ENCODE results near the gene PRKAR1B.

PRKAR1B gene

DNA sequence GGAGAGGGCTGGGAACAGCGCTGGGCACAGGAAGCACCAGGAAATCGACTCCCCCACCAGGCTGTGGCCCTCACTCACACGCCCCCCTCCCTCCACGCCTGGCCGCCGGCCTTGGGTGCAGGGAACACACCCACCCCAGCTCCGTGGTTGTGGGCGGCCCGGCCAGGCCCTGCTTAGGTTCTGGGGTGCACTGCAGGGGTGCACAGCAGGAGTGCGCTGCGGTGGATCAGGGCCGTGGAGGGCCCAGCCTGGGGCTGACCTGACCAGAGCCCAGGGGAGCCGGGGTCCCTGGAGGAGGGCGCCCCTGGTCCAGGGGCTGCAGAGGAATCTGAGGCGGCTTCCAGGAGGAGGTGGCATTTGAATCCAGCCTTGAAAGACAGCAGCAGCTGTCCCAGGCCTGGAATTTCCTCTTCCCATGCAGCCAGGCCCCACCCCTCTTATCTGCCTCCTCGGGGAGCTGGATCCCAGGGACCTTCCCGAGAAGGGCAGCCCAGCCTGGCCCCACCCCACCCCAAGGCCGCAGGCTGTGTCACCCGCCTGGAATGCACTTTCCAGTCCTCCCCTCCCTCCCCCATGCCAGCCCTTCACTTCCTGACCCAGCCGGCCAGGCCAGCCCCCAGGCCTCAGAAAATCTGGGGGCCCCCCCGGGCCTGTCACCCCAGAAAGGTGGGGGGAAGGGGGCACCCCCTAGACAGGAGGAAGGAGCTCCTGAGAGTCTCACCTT is 189.0 kb downstream of the PRKAR1B start:
- Histone ChIP-seq H3K4me3 (ENCODE audit: low read length, poor library complexity, severe bottlenecking) (no peak overlapping the region), H3K9ac (ENCODE audit: low read depth, low read length, poor library complexity, severe bottlenecking) (no peak overlapping the region), H3K36me3 (ENCODE audit: insufficient read depth, low read length) (no peaks in the 10 kb centered on the region), H3K4me1 (ENCODE audit: insufficient read depth, low read length, poor library complexity, severe bottlenecking) (no peaks in the 10 kb centered on the region), H3K79me2 (ENCODE audit: insufficient read depth, low read length) (no peaks in the 10 kb centered on the region), H3K4me2 (ENCODE audit: low read depth, low read length, poor library complexity, severe bottlenecking) (no peak overlapping the region), H3K9me3 (ENCODE audit: insufficient read depth, low read depth, low read length) (peaks cover 8% of the 10 kb centered on the region; the same call in 1 of the 2 replicates), H3K9me2 (replicated peaks; ENCODE audit: low read depth, low read length) (no peaks in the 10 kb centered on the region), H4K20me1 (ENCODE audit: insufficient read depth, low read length, poor library complexity, severe bottlenecking) (no peaks in the 10 kb centered on the region), H2AFZ (ENCODE audit: low read length) (no peak overlapping the region), H3K27me3 (ENCODE audit: insufficient read depth, low read length, poor library complexity, severe bottlenecking) (no peaks in the 10 kb centered on the region), H3F3A (ENCODE audit: low read depth) (no peaks in the 10 kb centered on the region)
- TF ChIP-seq EZH2phosphoT487 (IDR thresholded peaks at IDR 0.05; ENCODE audit: borderline replicate concordance) = no peak

DNA sequence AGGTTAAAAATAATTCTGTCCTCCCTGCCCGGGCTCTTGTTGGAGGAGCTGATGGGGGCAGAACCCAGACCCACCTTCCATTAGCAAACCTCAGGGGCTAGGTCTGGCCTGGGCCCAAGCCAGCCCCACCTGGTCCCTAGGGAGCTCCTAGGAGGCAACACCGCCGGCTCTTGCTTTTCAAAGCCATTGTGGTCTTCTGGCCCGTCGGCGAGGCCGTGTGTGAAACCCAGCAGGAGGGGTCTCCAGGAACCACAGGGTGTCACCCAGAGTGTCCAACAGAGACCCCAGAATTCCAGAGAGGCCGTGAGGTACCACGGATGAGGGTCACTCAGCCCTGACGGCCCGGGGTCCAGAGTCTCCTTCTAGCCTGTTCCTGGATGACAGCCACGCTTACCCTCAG is 190.8 kb downstream of the PRKAR1B start:
- no peaks in the 10 kb centered on the region for H3K9me2 ChIP-seq (replicated peaks; ENCODE audit: low read depth, low read length)
- no peak overlapping the region for H3K4me3 ChIP-seq (ENCODE audit: low read length, poor library complexity, severe bottlenecking)
- no peak overlapping the region for H2AFZ ChIP-seq (ENCODE audit: low read length)
- H3K9me3 ChIP-seq (ENCODE audit: insufficient read depth, low read depth, low read length) = peaks cover 8% of the 10 kb centered on the region; the same call in 1 of the 2 replicates
- H3K9ac ChIP-seq (ENCODE audit: low read depth, low read length, poor library complexity, severe bottlenecking) = no peak overlapping the region
- TF ChIP-seq, protein P1, sequence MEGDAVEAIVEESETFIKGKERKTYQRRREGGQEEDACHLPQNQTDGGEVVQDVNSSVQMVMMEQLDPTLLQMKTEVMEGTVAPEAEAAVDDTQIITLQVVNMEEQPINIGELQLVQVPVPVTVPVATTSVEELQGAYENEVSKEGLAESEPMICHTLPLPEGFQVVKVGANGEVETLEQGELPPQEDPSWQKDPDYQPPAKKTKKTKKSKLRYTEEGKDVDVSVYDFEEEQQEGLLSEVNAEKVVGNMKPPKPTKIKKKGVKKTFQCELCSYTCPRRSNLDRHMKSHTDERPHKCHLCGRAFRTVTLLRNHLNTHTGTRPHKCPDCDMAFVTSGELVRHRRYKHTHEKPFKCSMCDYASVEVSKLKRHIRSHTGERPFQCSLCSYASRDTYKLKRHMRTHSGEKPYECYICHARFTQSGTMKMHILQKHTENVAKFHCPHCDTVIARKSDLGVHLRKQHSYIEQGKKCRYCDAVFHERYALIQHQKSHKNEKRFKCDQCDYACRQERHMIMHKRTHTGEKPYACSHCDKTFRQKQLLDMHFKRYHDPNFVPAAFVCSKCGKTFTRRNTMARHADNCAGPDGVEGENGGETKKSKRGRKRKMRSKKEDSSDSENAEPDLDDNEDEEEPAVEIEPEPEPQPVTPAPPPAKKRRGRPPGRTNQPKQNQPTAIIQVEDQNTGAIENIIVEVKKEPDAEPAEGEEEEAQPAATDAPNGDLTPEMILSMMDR (conservative IDR thresholded peaks at IDR 0.05; ENCODE audit: low read length) = no peak
- no peak for TF ChIP-seq EZH2phosphoT487 (IDR thresholded peaks at IDR 0.05; ENCODE audit: borderline replicate concordance)
- no peaks in the 10 kb centered on the region for H3F3A ChIP-seq (ENCODE audit: low read depth)
- no peaks in the 10 kb centered on the region for H3K4me1 ChIP-seq (ENCODE audit: insufficient read depth, low read length, poor library complexity, severe bottlenecking)
- no peaks in the 10 kb centered on the region for H4K20me1 ChIP-seq (ENCODE audit: insufficient read depth, low read length, poor library complexity, severe bottlenecking)
- no peak overlapping the region for H3K4me2 ChIP-seq (ENCODE audit: low read depth, low read length, poor library complexity, severe bottlenecking)
- no peaks in the 10 kb centered on the region for H3K79me2 ChIP-seq (ENCODE audit: insufficient read depth, low read length)
- H3K27me3 ChIP-seq (ENCODE audit: insufficient read depth, low read length, poor library complexity, severe bottlenecking) = no peaks in the 10 kb centered on the region
- H3K36me3 ChIP-seq (ENCODE audit: insufficient read depth, low read length) = no peaks in the 10 kb centered on the region

DNA sequence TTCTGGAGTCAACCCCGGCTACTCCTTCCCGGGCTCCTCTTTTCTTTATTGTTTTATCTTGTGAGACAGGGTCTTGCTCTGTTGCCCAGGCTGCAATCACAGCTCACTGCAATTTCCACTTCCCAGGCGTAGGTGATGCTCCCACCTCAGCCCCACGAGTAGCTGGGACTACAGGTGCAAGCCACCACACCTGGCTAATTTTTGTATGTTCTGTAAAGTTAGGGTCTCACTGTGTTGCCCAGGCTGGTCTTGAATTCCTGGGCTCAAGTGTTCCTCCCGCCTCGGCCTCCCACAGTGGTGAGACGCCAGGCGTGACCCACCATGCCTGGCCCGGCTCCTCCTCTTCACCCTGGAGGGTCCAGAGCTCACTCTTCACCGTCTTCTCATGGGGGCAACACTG is 192.1 kb downstream of the PRKAR1B start:
- H3F3A ChIP-seq (ENCODE audit: low read depth) = no peaks in the 10 kb centered on the region
- no peaks in the 10 kb centered on the region for H3K36me3 ChIP-seq (ENCODE audit: insufficient read depth, low read length)
- TF ChIP-seq, protein P1 (conservative IDR thresholded peaks at IDR 0.05; ENCODE audit: low read length) = no peak
- TF ChIP-seq EZH2phosphoT487 (IDR thresholded peaks at IDR 0.05; ENCODE audit: borderline replicate concordance) = no peak
- no peak overlapping the region for H3K9ac ChIP-seq (ENCODE audit: low read depth, low read length, poor library complexity, severe bottlenecking)
- peaks cover 8% of the 10 kb centered on the region; the same call in 1 of the 2 replicates for H3K9me3 ChIP-seq (ENCODE audit: insufficient read depth, low read depth, low read length)
- no peaks in the 10 kb centered on the region for H3K27me3 ChIP-seq (ENCODE audit: insufficient read depth, low read length, poor library complexity, severe bottlenecking)
- H3K79me2 ChIP-seq (ENCODE audit: insufficient read depth, low read length) = no peaks in the 10 kb centered on the region
- H2AFZ ChIP-seq (ENCODE audit: low read length) = no peak overlapping the region
- no peaks in the 10 kb centered on the region for H3K4me1 ChIP-seq (ENCODE audit: insufficient read depth, low read length, poor library complexity, severe bottlenecking)
- no peaks in the 10 kb centered on the region for H3K9me2 ChIP-seq (replicated peaks; ENCODE audit: low read depth, low read length)
- H4K20me1 ChIP-seq (ENCODE audit: insufficient read depth, low read length, poor library complexity, severe bottlenecking) = no peaks in the 10 kb centered on the region
- H3K4me3 ChIP-seq (ENCODE audit: low read length, poor library complexity, severe bottlenecking) = no peak overlapping the region
- H3K4me2 ChIP-seq (ENCODE audit: low read depth, low read length, poor library complexity, severe bottlenecking) = no peak overlapping the region

DNA sequence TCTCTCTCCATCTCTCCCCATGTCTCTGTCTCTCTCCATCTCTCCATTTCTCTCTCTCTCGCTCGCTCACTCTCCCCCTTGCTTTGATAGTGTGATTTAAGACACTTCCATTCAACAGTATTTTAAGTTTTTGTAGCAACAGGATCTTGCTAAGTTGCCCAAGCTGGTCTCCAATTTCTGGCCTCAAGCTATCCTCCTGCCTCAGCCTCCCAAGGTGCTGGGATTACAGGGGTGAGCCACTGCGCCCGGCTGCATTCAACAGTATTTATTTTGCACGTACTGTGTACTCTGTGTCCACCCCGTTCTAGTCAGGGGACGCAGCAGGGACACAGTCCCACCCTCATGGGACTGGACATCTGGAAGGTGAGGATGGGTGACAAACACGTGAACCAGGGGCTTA is 193.0 kb downstream of the PRKAR1B start:
- Histone ChIP-seq H3F3A (ENCODE audit: low read depth) (no peaks in the 10 kb centered on the region), H3K27me3 (ENCODE audit: insufficient read depth, low read length, poor library complexity, severe bottlenecking) (no peaks in the 10 kb centered on the region), H3K4me3 (ENCODE audit: low read length, poor library complexity, severe bottlenecking) (no peak overlapping the region), H3K9me3 (ENCODE audit: insufficient read depth, low read depth, low read length) (peaks cover 8% of the 10 kb centered on the region; the same call in 1 of the 2 replicates), H3K4me2 (ENCODE audit: low read depth, low read length, poor library complexity, severe bottlenecking) (no peak overlapping the region), H3K9ac (ENCODE audit: low read depth, low read length, poor library complexity, severe bottlenecking) (no peak overlapping the region), H3K9me2 (replicated peaks; ENCODE audit: low read depth, low read length) (no peaks in the 10 kb centered on the region), H3K36me3 (ENCODE audit: insufficient read depth, low read length) (no peaks in the 10 kb centered on the region), H3K79me2 (ENCODE audit: insufficient read depth, low read length) (no peaks in the 10 kb centered on the region), H3K4me1 (ENCODE audit: insufficient read depth, low read length, poor library complexity, severe bottlenecking) (no peaks in the 10 kb centered on the region), H2AFZ (ENCODE audit: low read length) (no peak overlapping the region), H4K20me1 (ENCODE audit: insufficient read depth, low read length, poor library complexity, severe bottlenecking) (no peaks in the 10 kb centered on the region)
- TF ChIP-seq, protein P1 (conservative IDR thresholded peaks at IDR 0.05; ENCODE audit: low read length) = no peak
- no peak for TF ChIP-seq EZH2phosphoT487 (IDR thresholded peaks at IDR 0.05; ENCODE audit: borderline replicate concordance)

Measured in Loucy (cell line).